Small intestine (tissue), 7 donors: ENCODE data around the gene REC114. TPM values are rescaled to one million over a fixed set of nuclear protein-coding genes. Genes with fewer than 3 reads are reported as not detected.
"Not testable (repeated sequence)": the region's sequence is repeated elsewhere in the genome, so short reads cannot be mapped to it uniquely, and the experiment has no call there.

ENCODE experiments used
- DNase-seq, 2 donors: peaks; one replicate each; pipeline versions ENCODE4 v3.0.0 to v3.0.0-alpha.2; 2013
- FAIRE-seq: peaks from 2 replicates; lab custom pipeline; 2012; peaks lifted over from hg19 to GRCh38; lab: Jason Lieb, UNC
- H3K27ac ChIP-seq, 3 donors: one replicate each; pipeline ENCODE4 v1.5.1; 2013; ENCODE audit warnings: low read length in 2 of 3, mild to moderate bottlenecking in 2 of 3, control low read depth in 1 of 3, inconsistent platforms in 1 of 3, low read depth in 1 of 3, moderate library complexity in 1 of 3
- H3K27me3 ChIP-seq, 3 donors: one replicate each; pipeline ENCODE4 v1.6.1; 2013; ENCODE audit warnings: low read length in 3 of 3, inconsistent platforms in 1 of 3; ENCODE audit not compliant: control insufficient read depth in 3 of 3, insufficient read depth in 3 of 3
- H3K36me3 ChIP-seq, 3 donors: one replicate each; pipeline ENCODE4 v1.6.1; 2013; ENCODE audit warnings: low read length in 3 of 3, inconsistent platforms in 1 of 3, low read depth in 1 of 3, mild to moderate bottlenecking in 1 of 3, moderate library complexity in 1 of 3; ENCODE audit not compliant: control insufficient read depth in 3 of 3, insufficient read depth in 2 of 3
- H3K4me1 ChIP-seq, 3 donors: one replicate each; pipeline ENCODE4 v1.6.1; 2013; ENCODE audit warnings: low read length in 2 of 3, inconsistent platforms in 1 of 3, low read depth in 1 of 3, mild to moderate bottlenecking in 1 of 3, moderate library complexity in 1 of 3; ENCODE audit not compliant: control insufficient read depth in 3 of 3, insufficient read depth in 2 of 3
- H3K4me3 ChIP-seq, 3 donors: one replicate each; pipeline ENCODE4 v1.5.1; 2013; ENCODE audit warnings: low read length in 3 of 3, control low read depth in 1 of 3, inconsistent platforms in 1 of 3, low read depth in 1 of 3, mild to moderate bottlenecking in 1 of 3, moderate library complexity in 1 of 3
- H3K9me3 ChIP-seq, 2 donors: one replicate each; pipeline ENCODE4 v1.6.1; 2013; ENCODE audit warnings: low read depth in 1 of 2, low read length in 1 of 2; ENCODE audit not compliant: control insufficient read depth in 2 of 2, insufficient read depth in 1 of 2
- WGBS, 3 donors: extraction: QIAGEN DNeasy Blood & Tissue Kit; methylation state at CpG; one replicate each; pipeline ENCODE4 v1.1.7; 2013; 5-methylcytosine and 5-hydroxymethylcytosine counted together
- polyA plus RNA-seq, 4 donors: library from polyadenylated mRNA; stranded (reverse) in 3 of 4; unstranded in 1 of 4; fragments of 200-250 nt in 3 of 4; fragments of 120-200 nt in 1 of 4; gene quantifications; one replicate each; pipeline versions ENCODE4 v1.2.1 to v1.2.3, GENCODE V29; 2013
- donor health status: healthy with polysubstance abuse.
- donor health status: control.
- donor health status: control.
- donor health status: Bipolar disorder and iron deficiency.
- donor health status: healthy.

The REC114 gene
- polyA plus RNA-seq, 4 donors, result 0.13 TPM; not detected in 3

DNA sequence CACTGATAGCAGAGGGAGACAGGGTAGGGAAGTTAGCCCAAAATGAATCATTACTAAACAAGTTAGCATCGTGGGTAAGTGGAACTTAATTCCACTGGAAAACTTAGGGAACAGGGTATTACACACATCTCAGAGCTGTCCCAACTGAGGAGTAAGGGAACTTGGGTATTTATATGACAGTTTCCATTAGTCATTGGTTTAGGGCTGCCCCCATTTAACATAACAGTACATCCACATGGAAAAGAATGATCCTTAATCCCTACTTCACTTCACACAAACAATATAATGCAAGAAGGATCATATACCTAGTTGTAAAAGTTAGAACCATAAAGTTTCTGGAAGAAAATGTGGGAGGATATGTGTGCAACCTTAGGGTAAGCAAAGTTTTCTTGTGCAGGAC, 4.3 kb upstream of the REC114 start:
- Histone ChIP-seq H3K27me3 (peaks cover 0 to 3% (median 2%) of the 10 kb centered on the region in 3 donors), H3K36me3 (no peaks in the 10 kb centered on the region), H3K27ac (no peak overlapping the region), H3K4me1 (no peaks in the 10 kb centered on the region), H3K4me3 (no peak overlapping the region), H3K9me3 (no peaks in the 10 kb centered on the region)
- DNase-seq, result no peak
- FAIRE-seq, result no peak
- 36 to 60% (median 43%) methylated on average over 1 of the region's 1 CpG for WGBS, 3 donors

GRCh38 chr15:73440571-73440970, 2.4 kb upstream of the REC114 start:
- Histone ChIP-seq H3K9me3 (no peaks in the 10 kb centered on the region), H3K36me3 (no peaks in the 10 kb centered on the region), H3K4me3 (no peak overlapping the region), H3K27ac (no peak overlapping the region), H3K27me3 (peaks cover 0 to 3% (median 2%) of the 10 kb centered on the region in 3 donors), H3K4me1 (no peaks in the 10 kb centered on the region)
- 63 to 72% (median 66%) methylated on average over 3 of the region's 3 CpGs for WGBS, 3 donors
- FAIRE-seq (no peak), DNase-seq (no peak)

- no peak overlapping the region for H3K27ac ChIP-seq
- peaks cover 0 to 3% (median 2%) of the 10 kb centered on the region in 3 donors for H3K27me3 ChIP-seq
- no peak for FAIRE-seq
- no peaks in the 10 kb centered on the region for H3K9me3 ChIP-seq
- H3K36me3 ChIP-seq, result no peaks in the 10 kb centered on the region
- no peak for DNase-seq
- H3K4me3 ChIP-seq, result no peak overlapping the region
- WGBS, 3 donors, result 84 to 93% (median 85%) methylated on average over 11 of the region's 11 CpGs
- no peaks in the 10 kb centered on the region for H3K4me1 ChIP-seq
Observed at GRCh38 chr15:73442421-73442820, 543 bp upstream of the REC114 start.

DNA sequence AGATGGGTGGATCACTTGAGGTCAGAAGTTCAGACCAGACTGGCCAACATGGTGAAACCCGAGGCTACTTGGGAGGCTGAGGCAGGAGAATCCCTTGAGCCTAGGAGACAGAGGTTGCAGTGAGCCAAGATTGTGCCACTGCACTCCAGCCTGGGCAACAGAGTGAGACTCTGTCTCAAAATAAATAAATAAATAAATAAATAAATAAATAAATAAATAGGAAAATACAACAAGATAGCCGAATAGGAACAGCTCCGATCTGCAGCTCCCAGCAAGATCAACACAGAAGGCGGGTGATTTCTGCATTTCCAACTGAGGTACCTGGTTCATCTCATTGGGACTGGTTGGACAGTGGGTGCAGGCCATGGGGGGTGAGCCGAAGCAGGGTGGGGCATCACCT, 4.5 kb downstream of the REC114 start:
- DNase-seq, FAIRE-seq, H3K4me1 ChIP-seq, H3K9me3 ChIP-seq, H3K36me3 ChIP-seq, H3K27me3 ChIP-seq, H3K27ac ChIP-seq, H3K4me3 ChIP-seq: not testable (repeated sequence)
- 90 to 97% (median 91%) methylated on average over 5 of the region's 5 CpGs for WGBS, 3 donors

- 30 to 51% (median 43%) methylated on average over 5 of the region's 5 CpGs for WGBS, 3 donors
- H3K36me3 ChIP-seq, H3K9me3 ChIP-seq, H3K4me3 ChIP-seq, H3K27me3 ChIP-seq, H3K4me1 ChIP-seq, FAIRE-seq, H3K27ac ChIP-seq: not testable (repeated sequence)
- peak; percentile 46 to 65 for DNase-seq
Observed at GRCh38 chr15:73448158-73448758, 5.3 kb downstream of the REC114 start.

GRCh38 chr15:73449980-73450379, 7.0 kb downstream of the REC114 start:
- not testable (repeated sequence) for DNase-seq, H3K27ac ChIP-seq, H3K4me1 ChIP-seq, FAIRE-seq, H3K9me3 ChIP-seq, H3K36me3 ChIP-seq, H3K4me3 ChIP-seq, H3K27me3 ChIP-seq
- WGBS, 3 donors, result 78 to 92% (median 81%) methylated on average over 2 to 3 of the region's 3 CpGs

DNA sequence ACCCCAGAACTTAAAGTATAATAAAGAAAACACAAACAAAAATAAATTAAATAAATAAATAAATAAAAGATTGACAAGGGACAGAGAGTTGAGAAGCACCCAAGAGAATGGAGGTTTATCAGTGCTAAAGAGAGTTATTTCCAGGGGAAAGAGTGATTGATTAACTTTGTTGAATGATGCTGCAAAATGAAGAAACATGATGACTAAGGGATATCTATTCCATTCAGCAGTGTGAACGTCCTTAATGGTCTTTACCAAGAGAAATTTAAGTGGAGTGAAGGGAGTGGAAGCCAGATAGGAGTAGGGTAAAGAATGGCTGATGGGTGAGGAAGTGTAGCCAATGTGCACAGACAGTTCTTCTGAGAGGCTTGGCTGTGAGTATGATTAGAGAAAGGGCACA, 11.1 kb downstream of the REC114 start:
- WGBS, 3 donors, result 0 to 12% (median 7%) methylated on average over 1 of the region's 1 CpG
- H3K27me3 ChIP-seq, result no peaks in the 10 kb centered on the region
- no peak for FAIRE-seq
- H3K4me1 ChIP-seq, result peaks cover 0 to 3% (median 2%) of the 10 kb centered on the region in 3 donors
- H3K36me3 ChIP-seq, result no peaks in the 10 kb centered on the region
- H3K4me3 ChIP-seq, result no peak overlapping the region
- no peak overlapping the region for H3K27ac ChIP-seq
- no peak for DNase-seq
- peaks cover 0 to 2% of the 10 kb centered on the region in 2 donors for H3K9me3 ChIP-seq

- Histone ChIP-seq H3K9me3 (peaks cover 0 to 2% of the 10 kb centered on the region in 2 donors), H3K36me3 (no peaks in the 10 kb centered on the region), H3K4me1 (peaks cover 0 to 3% (median 2%) of the 10 kb centered on the region in 3 donors), H3K4me3 (no peak overlapping the region), H3K27me3 (no peaks in the 10 kb centered on the region), H3K27ac (no peak overlapping the region)
- peak; percentile 10 for FAIRE-seq
- 14 to 49% (median 29%) methylated on average over 1 of the region's 1 CpG for WGBS, 3 donors
- DNase-seq, result peak; percentile 9 to 82
Observed at GRCh38 chr15:73455876-73456275, 12.9 kb downstream of the REC114 start.

DNA sequence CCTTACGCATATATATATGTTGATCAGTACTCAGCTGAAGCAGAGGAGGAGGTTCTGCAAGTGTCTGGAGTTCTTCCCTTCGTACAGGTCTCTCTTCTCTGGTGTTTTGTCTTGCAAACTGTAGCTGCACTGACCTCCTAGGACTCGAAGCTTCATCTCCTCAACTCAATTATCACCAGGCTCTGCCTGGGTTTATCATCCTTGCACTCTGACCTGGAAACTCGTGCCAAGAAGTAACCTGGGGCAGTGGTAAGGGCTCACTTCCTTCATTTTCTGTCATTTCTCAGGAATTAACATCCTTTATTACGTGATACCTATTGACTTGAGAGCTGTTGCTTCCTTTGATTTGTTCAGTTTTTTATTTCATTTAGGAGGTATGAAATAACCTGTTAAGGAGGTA, 14.4 kb downstream of the REC114 start:
- H3K9me3 ChIP-seq, result no peaks in the 10 kb centered on the region
- H3K36me3 ChIP-seq, result no peaks in the 10 kb centered on the region
- FAIRE-seq (no peak), DNase-seq (peak; percentile 11 to 77)
- H3K27me3 ChIP-seq, result no peaks in the 10 kb centered on the region
- H3K4me1 ChIP-seq, result peaks cover 0 to 3% (median 2%) of the 10 kb centered on the region in 3 donors
- peak overlapping the region in 1 of 3 donors; percentile 5 for H3K27ac ChIP-seq
- no peak overlapping the region for H3K4me3 ChIP-seq
- 27 to 52% (median 36%) methylated on average over 5 of the region's 5 CpGs for WGBS, 3 donors
